ENCODE measurements around the gene EXTL1.

EXTL1 gene

DNA sequence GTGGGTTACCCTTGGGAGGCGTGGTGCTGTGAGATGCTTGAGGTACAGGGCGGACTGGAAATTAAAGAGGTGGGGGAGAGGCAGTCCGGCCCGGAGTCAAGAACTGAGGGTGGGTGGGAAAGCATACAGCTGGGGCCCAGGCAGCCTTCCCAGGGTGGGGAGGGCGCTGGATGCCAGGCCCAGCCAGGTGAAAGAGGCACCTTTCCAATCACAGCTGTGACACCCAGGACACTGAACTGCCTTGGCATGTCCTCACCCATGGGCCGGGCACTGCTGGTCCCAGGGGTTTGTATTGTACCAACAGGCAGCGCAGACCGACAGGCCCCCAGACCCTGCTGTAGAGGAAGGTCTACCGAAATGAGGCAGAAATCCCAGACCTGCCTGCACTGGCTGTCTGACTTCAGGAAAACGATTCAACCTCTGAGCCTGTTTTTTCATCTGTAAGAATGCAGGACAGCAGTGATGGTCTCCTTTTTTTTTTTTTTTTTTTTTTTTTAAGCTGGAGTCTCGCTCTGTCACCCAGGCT, 15.2 kb downstream of the EXTL1 start:
- DNase-seq (ENCODE audit: insufficient read length, low spot score): no peak
- no peak for TF ChIP-seq CTCF (IDR thresholded peaks at IDR 0.05; ENCODE audit: insufficient read depth, missing control alignments)
- FAIRE-seq: no peak

GRCh38 chr1:26037904-26038303, 16.3 kb downstream of the EXTL1 start:
- FAIRE-seq (no peak), DNase-seq (ENCODE audit: insufficient read length, low spot score) (no peak)
- no peak for TF ChIP-seq CTCF (IDR thresholded peaks at IDR 0.05; ENCODE audit: insufficient read depth, missing control alignments)

DNA sequence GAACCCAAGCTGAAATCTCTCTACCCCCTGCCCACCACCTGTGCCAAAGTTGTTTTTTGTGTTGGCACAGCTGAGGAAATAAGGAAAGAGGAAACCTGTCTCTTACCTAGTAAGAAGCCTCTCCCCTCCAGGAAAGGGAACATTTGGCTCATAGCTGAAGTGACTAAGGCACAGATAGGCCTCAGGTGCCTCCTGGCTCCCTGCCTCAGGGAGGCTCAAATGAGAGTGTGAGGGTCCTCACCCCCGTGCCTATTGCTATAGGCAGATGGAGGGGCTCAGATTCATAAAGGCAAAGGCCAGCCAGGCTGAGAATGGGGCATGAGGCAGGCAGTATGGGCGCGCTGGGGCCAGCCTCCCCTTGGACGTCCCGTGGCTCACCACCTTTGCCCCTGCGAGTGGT, 16.9 kb downstream of the EXTL1 start:
- FAIRE-seq (no peak), DNase-seq (ENCODE audit: insufficient read length, low spot score) (no peak)
- TF ChIP-seq CTCF (IDR thresholded peaks at IDR 0.05; ENCODE audit: insufficient read depth, missing control alignments): no peak

DNA sequence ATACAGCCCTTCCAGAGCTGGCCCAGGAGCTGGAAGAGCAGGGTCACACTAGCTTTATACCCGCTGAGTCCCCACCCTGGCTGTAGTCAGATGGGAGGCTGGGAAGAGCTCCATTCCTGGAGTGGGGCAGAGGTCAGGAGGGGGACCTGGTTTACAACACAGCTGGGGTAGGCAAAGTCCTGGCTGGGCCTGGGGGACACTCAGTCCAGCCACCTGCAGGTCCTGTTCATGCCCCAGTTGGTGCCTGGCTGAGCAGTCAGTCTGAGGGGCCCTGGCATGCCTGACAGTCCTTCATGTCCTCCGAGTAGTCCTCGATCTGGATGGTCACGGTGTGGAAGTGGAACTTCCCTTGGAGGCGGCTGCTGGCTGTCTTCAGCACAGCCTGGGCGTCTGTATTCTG, 17.3 kb downstream of the EXTL1 start:
- DNase-seq (ENCODE audit: insufficient read length, low spot score): no peak
- no peak for TF ChIP-seq CTCF (IDR thresholded peaks at IDR 0.05; ENCODE audit: insufficient read depth, missing control alignments)
- no peak for FAIRE-seq

- no peak for TF ChIP-seq CTCF (IDR thresholded peaks at IDR 0.05; ENCODE audit: insufficient read depth, missing control alignments)
- DNase-seq (ENCODE audit: insufficient read length, low spot score) (no peak), FAIRE-seq (no peak)
Measured at GRCh38 chr1:26041401-26041800, 19.8 kb downstream of the EXTL1 start.

DNA sequence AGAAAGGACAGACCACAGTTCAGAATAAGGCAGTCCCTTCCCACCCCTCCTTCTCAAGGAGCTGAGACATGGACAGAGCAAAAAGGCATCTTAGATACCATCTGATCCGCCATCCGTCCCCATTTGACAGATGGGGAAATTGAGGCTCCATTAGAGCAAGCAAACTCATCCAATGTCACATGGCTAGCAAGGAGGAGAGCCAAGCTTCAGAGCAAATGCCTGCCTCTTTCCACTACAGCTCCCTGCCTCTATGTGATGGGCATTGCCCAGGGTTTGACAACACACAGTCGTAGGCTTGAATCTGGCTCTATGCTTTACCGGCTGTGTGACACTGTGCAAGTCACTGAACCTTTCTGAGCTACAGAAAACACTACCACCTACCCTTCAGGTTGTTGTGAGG, 20.4 kb downstream of the EXTL1 start:
- no peak for DNase-seq (ENCODE audit: insufficient read length, low spot score)
- no peak for TF ChIP-seq CTCF (IDR thresholded peaks at IDR 0.05; ENCODE audit: insufficient read depth, missing control alignments)
- FAIRE-seq: no peak

DNA sequence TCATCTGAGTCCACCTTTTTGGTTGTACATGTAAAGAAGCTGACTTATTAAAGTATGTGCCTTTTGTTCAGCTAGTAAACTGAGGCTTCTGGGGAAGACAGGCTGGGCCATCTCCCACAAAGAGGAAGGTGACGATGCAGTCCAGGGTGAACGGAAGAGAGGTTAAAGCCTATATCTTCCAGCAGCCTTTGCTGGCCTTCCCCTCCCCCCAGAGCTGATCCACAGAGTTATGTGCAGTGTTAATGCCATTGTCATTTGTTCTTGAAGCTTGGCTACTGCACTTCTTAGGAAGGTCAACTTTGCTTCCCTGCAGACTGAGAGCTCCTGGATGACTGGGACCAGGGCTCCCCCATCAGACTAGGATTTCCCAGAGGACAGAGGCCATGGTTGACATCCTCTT, 22.2 kb downstream of the EXTL1 start:
- DNase-seq (ENCODE audit: insufficient read length, low spot score) (no peak), FAIRE-seq (no peak)
- TF ChIP-seq CTCF (IDR thresholded peaks at IDR 0.05; ENCODE audit: insufficient read depth, missing control alignments): no peak

Data from D721Med (cell line).